Middle frontal gyrus (tissue), 1 donor: ENCODE results near the gene ABHD14A.
"Not testable (repeated sequence)": the region's sequence is repeated elsewhere in the genome, so short reads cannot be mapped to it uniquely, and the experiment has no call there.

Experiments used
- DNase-seq: peaks from one replicate; pipeline ENCODE4 v3.0.0-alpha.2; 2015; ENCODE audit warnings: low spot score; ENCODE audit errors: extremely low spot score

Gene ABHD14A

GRCh38 chr3:51974963-51975851 is at the start of gene ABHD14A:
TSS of gene ABHD14A (plus strand) at chr3:51975064. CDS start at chr3:51975136, 72 bp downstream.
- DNase-seq: peak; percentile 54

DNA sequence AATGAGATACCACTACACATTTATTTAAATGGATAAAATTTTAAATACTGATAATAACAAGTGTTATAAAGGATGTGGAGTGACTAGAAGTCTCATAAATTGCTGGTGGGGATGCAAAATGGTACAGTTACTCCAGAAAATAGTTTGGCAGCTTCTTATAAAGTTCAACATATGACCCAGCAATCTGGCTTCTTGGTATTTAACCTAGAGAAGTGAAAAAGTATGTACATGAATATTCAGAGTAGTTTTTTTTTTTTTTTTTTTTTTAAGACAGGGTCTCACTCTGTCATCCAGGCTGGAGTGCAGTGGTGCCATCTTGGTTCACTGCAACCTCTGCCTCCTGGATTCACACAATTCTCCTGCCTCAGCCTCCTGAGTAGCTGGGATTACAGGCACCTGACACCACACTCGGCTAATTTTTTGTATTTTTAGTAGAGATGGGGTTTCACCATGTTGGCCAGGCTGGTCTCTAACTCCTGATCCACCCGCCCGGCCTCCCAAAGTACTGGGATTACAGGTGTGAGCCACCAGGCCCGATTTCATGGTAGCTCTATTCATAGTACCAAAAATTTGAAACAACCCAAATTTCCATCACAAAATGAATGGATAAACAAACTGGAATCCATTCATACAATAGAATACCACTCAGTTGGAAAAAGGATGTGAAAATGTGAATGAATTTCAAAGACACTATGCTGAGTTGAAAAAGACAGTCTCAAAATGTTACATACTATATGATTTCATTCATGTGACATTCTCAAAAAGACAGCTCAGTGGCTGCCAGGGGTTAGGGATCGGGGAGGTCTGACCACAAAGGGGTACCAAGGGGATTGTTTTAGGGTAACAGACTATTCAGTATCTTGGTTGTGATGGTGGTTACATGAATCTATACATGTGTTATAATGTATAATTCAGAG is 47.5 kb upstream of the ABHD14A start:
- DNase-seq: no peak

DNA sequence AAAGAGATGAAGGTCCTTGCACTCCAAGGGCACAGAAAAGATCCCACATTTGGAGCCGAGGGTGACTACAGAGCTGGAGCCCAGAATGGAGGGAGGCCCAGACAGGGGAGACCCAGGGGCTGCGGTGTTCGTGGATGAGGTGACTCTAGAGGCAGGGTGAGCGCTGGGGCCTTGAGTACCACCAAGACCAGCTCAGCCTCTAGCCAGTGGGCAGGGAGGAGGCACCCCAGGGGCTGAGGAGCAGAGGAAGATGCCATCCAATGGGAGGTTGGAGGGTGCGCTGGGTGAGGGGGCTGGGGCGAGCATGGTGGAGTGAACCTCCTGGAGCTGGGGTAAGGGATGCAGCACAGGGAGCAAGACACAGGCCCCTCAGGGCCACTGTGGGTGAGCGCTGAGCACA is 46.4 kb upstream of the ABHD14A start:
- DNase-seq: no peak

- not testable (repeated sequence) for DNase-seq
Measured at GRCh38 chr3:51928981-51929380, 45.9 kb upstream of the ABHD14A start.

DNA sequence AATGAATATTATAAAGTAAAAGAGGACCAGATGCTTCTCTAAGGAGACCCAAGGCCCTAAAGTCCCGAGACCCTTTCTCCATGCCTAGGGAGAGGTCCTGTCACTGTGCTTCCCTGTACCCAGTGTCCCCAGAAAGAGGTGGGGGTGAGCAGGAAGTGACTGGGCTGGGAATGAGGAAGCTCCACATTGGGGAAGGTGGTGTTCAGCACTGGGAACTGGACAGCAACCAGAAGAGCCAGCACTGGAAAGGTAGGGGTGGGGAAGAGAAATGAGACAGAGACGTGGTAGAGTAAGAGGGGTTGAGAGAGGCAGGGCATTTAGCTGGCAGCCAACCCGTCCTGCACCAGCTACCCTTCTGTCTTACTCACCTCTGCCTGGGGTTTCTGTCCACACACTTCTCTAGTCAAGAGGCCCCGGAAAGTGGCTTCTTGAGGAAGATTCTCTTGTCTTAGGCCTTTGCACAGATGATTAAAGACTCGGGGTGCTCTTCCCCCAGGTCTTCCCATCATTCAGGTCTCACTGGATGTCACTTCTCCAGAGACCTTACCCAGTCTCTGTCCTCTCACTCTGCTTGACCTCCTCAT is 45.4 kb upstream of the ABHD14A start:
- no peak for DNase-seq

DNA sequence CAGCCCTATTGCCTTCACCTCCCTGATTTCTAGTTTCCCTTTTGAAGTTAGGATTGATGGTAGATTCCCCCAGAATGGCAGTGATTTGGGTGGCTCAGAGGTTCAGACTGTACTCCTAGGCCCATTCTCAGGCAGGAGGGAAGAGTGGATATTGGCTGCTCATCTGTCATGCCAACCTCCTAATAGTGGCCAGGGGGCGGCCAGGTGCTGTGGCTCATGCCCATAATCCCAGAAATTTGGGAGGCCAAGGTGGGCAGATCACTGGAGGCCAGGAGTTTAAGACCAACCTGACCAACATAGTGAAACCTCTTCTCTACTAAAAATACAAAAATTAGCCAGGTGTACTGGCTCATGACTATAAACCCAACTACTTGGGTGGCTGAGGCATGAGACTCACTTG is 44.4 kb upstream of the ABHD14A start:
- no peak for DNase-seq

- DNase-seq: no peak
Measured at GRCh38 chr3:51931756-51932155, 43.1 kb upstream of the ABHD14A start.

DNA sequence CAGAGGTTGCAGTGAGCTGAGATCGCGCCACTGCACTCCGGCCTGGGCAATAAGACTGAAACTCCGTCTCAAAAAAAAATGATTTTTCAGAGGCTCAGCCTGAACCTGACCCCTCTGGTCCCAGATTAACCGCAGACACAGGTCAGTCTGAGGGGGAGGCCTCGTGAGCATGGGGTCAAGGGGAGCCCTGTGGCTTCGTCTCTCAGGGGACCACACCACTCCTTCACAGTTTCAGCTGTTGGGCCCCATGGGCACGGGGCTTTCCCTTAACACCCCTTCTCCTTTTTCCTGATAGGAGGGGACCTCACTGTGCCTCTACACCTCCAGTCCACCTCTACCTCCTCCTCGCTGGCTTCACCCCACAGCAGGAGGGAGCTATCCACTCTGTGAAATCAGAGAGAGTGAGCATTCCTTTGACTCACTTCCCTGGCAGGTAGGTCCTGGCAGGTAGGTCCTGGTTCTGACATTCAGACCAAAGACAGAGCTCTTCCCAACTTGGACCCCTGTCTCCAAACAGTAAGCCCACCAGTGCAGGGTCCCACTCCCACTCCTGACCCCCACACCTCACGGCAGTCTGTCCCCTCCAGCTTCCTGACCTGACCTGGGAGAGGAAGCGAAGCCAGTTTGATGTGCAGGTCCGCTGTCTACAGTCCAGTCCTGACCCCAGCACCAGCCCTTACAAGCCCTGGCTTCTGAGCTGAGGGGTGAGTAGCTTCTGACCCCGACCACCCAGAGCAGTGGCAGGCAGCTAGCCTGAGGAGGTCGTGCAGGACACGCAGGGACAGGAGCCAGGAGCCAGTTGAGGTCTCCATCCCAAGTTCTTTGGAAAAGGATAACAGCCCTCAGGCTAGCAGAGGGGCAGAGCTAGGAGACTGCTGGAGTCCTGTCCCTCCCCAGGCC is 42.1 kb upstream of the ABHD14A start:
- no peak for DNase-seq

DNA sequence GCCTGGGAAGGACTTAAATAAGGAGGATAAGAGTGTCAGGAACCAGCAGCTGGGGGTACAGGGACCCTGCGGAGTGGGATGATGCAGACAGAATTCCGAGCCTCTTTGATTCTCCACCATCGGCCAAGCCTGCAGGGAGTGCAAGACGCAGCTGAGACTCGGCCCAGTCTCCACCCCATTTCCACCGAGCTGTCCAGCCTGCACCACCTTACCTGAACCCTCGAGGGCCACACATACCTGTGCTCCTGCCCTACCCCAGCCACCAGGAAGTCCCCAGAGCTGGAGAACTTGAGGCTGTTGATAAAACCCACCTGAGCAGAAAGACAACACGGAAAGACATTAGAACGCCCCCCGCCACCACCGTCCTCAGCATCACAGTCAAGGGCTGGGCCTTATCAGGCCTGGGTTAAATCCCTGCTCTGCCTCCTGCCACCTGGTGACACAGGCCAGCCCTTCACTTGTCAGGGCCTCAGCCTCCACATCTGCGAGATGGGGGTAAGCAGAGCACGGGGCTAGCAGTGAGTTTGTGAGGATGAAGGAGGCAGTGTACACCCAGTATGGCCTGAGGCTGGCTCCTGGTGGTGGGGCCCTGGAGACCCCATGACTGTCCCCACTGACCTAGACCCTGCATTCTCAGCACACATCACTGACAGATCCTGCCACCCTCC is 41.3 kb upstream of the ABHD14A start:
- no peak for DNase-seq

DNA sequence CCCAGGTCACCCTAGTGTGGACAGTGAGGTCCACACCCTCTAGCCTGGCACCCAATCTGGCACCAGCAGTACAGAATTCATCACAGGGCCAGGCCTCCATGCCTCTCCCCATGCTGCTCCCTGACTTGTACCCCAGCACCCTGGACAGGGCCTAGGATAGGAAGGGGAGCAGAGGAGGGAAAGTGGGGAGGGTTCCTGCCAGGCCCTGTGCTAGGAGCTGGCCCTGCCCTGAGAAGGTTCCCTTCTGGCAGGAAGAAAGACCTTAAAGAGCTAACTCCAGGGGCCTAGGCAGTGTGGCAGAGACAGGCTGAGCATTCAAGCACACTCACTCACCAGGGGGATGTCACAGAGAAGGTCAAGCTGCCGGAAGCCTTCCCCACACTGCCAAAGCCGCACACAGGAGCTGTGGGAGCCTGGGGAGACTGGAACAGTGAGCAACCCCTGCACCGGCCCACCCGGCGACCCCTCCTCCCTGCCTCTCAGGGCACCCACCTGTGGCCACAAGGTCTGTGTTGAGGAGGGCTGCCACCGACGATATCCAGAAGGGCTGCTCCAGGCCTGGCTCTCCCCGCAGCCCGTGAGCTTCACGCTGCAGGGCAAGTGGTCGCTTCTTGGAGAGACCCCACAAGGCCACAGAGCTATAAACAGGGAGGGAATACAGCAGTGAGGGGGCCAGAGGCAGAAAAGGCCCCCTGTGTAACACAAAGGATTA is 40.6 kb upstream of the ABHD14A start:
- DNase-seq: no peak

DNA sequence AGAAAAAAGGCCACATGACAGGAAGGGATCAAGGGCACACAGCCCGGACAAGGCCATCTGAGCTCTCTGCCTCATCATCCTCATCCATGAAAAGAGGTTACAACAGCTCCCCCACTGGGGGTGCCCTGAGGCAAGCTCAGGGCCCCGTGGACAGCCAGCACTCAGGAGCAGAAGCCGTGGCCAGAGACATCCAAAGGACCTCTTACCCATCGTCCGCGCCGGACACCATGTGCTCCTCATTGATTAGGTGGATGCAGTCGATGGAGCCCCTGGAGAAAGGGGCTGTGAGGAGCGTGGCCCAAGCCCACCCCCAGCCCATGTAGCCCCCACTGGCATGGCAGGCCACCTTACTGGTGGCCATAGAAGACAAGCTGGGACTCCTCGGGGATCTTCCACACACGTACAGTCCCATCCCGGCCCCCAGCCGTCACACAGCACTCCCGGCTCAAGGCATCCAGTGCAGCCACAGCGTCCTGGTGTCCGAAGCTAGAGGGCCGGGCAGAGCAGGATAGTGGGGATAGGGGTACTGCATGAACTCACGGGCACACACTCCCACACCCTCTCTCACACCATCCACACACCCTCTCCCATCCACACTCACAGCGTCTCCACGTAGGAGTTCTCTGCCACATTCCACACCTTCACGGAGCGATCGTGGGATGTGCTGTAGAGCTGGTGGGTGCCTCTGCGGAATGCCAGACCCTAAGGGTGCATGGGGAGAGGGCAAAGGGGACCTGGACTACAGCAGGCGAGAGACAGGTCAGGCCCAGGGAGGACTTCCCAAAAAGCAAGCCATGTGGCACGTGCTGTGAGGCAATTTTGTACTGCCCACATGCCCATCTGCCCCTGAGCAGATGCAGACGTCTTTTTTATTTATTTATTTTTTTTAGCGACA is 39.6 kb upstream of the ABHD14A start:
- DNase-seq: no peak

GRCh38 chr3:51935886-51936755 is 38.7 kb upstream of the ABHD14A start:
- DNase-seq: no peak

GRCh38 chr3:51937014-51937413 is 37.9 kb upstream of the ABHD14A start:
- DNase-seq: no peak

- no peak for DNase-seq
Measured at GRCh38 chr3:51937611-51938450, 37.0 kb upstream of the ABHD14A start.

DNA sequence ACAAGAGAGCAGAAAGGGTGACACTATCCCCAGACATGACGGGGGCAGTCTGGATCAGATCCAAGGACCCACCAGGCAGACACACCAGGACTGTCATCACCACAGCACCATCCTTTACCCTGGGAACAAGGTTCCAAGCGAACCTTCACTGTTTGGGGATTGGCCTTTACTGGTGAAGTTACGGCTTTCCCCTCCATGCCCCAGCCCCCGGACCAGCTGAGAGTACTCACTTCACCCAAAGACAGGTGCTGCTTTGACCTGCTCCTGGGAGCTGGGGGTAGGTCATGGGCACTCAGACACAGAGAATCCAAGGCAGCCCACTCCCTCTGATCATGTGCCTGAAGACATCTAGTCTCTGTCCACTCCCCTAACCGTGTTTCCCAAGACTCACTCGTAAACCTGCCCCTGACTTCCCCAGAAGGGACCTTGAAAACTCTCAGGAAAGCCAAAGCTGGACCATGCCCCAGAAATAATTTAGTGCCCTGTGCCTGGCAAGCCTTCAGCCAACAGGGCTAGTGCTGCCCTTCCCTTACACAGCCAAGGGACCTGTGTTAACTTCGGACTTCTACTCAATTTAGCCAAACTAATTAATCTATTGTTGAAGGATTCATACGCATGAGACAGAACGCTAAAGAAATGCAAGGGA is 36.0 kb upstream of the ABHD14A start:
- DNase-seq: no peak
